Astrocyte of the cerebellum (primary cell): Measurements from ENCODE around the gene TPRA1.

Experiments used
- DNase-seq: peaks from one replicate; pipeline ENCODE4 v3.0.0-alpha.2; 2011; ENCODE audit warnings: low read depth
- H3K4me3 ChIP-seq: 2 replicates; pipeline ENCODE4 v1.5.1; 2011; ENCODE audit warnings: mild to moderate bottlenecking, low read depth, low read length, moderate library complexity
- CTCF ChIP-seq: IDR thresholded peaks from 2 replicates; pipeline ENCODE4 v1.5.1; 2012; ENCODE audit warnings: low read length, low read depth, moderate library complexity, mild to moderate bottlenecking; ENCODE audit errors: missing control alignments
- in situ Hi-C: cut with HindIII; loops from 2 replicates; pipeline ENCODE4 v1.10.0; 2017; ENCODE audit warnings: low sequenced_read_pairs

TPRA1 gene

GRCh38 chr3:127625821-127626220 lies 35.3 kb upstream of the TPRA1 start:
- in situ Hi-C loops, result no loop called here

GRCh38 chr3:127624063-127624462 lies 33.5 kb upstream of the TPRA1 start:
- no peak overlapping the region for H3K4me3 ChIP-seq
- in situ Hi-C loops, result no loop called here
- no peak for TF ChIP-seq CTCF
- DNase-seq, result no peak

More at GRCh38 chr3:127625821-127626220, 35.3 kb upstream of the TPRA1 start:
- no peak for DNase-seq
- no peak overlapping the region for H3K4me3 ChIP-seq
- no peak for TF ChIP-seq CTCF

- no peak overlapping the region for H3K4me3 ChIP-seq
- no peak for TF ChIP-seq CTCF
- DNase-seq, result no peak
- in situ Hi-C loops, result no loop called here
These were observed 32.4 kb upstream of the TPRA1 start for GRCh38 chr3:127622772-127623576.

- in situ Hi-C loops, result no loop called here
- TF ChIP-seq CTCF, result no peak
- DNase-seq, result no peak
- H3K4me3 ChIP-seq, result no peak overlapping the region
These were observed 31.5 kb upstream of the TPRA1 start for GRCh38 chr3:127622031-127622430.

GRCh38 chr3:127620637-127621375 lies 30.3 kb upstream of the TPRA1 start:
- no peak overlapping the region for H3K4me3 ChIP-seq
- no peak for TF ChIP-seq CTCF
- no peak for DNase-seq
- in situ Hi-C loops, result no loop called here

GRCh38 chr3:127618891-127619290 lies 28.4 kb upstream of the TPRA1 start:
- no peak overlapping the region for H3K4me3 ChIP-seq
- in situ Hi-C loops, result no loop called here
- no peak for TF ChIP-seq CTCF
- no peak for DNase-seq
